GM12891 (cell line): ENCODE measurements around the gene ARHGAP8.

Experiments used
- PAX5 ChIP-seq: IDR thresholded peaks from 2 replicates; pipeline ENCODE4 v1.6.1; 2011; ENCODE audit warnings: low read length, moderate library complexity, mild to moderate bottlenecking; ENCODE audit not compliant: insufficient read depth, severe bottlenecking
- POLR2A ChIP-seq: IDR thresholded peaks from 2 replicates; pipeline ENCODE4 v1.6.1; 2011; ENCODE audit warnings: low read depth, low read length, control low read depth
- POLR2AphosphoS5 ChIP-seq: IDR thresholded peaks from 2 replicates; pipeline ENCODE4 v1.6.1; 2011; ENCODE audit warnings: low read depth, low read length, control low read depth
- POU2F2 ChIP-seq: IDR thresholded peaks from 2 replicates; pipeline ENCODE4 v1.6.1; 2011; ENCODE audit warnings: low read depth, mild to moderate bottlenecking, control low read depth, low read length, moderate library complexity
- SPI1 ChIP-seq: IDR thresholded peaks from 2 replicates; pipeline ENCODE4 v1.6.1; 2011; ENCODE audit warnings: low read depth, low read length, control low read depth
- TAF1 ChIP-seq: IDR thresholded peaks from 2 replicates; pipeline ENCODE4 v1.6.1; 2011; ENCODE audit warnings: low read depth, low read length, control low read depth

- no peak for TF ChIP-seq POLR2AphosphoS5
- no peak for TF ChIP-seq POLR2A
- no peak for TF ChIP-seq PAX5
- TF ChIP-seq SPI1, result no peak
- no peak for TF ChIP-seq TAF1
- TF ChIP-seq POU2F2, result no peak
Observed at GRCh38 chr22:44825310-44826150, 73.2 kb downstream of the ARHGAP8 start.
